ENCODE data around the gene RNF214.

DNA sequence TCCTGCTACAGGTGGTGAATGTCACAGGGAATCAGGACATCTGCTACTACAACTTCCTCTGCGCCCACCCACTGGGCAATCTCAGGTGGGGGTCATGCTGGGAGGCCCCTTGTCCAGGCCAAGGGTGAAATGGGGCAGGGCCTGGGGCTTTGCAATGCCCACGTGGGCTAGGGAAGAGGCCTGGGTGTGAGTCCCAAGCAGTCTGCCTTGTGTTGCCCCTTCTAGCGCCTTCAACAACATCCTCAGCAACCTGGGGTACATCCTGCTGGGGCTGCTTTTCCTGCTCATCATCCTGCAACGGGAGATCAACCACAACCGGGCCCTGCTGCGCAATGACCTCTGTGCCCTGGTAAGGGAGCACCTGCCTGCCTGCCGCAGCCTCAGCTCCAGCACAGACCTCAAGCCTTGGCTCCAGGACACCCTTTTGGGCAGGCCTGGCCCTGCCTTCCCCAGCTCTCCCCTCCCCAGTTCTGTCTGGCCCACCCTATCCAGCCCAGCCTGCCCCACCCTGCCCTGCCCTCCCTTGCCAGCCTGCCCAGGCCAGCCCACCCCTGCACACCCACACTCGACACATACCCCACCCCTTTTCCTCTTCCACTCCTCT lies 42.4 kb upstream of the RNF214 start:
- TF ChIP-seq, protein P1, sequence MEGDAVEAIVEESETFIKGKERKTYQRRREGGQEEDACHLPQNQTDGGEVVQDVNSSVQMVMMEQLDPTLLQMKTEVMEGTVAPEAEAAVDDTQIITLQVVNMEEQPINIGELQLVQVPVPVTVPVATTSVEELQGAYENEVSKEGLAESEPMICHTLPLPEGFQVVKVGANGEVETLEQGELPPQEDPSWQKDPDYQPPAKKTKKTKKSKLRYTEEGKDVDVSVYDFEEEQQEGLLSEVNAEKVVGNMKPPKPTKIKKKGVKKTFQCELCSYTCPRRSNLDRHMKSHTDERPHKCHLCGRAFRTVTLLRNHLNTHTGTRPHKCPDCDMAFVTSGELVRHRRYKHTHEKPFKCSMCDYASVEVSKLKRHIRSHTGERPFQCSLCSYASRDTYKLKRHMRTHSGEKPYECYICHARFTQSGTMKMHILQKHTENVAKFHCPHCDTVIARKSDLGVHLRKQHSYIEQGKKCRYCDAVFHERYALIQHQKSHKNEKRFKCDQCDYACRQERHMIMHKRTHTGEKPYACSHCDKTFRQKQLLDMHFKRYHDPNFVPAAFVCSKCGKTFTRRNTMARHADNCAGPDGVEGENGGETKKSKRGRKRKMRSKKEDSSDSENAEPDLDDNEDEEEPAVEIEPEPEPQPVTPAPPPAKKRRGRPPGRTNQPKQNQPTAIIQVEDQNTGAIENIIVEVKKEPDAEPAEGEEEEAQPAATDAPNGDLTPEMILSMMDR (IDR thresholded peaks at IDR 0.05; ENCODE audit: borderline replicate concordance, extremely low read depth, low read length, poor library complexity, severe bottlenecking) = no peak
- no peak for TF ChIP-seq EZH2 (IDR thresholded peaks at IDR 0.05; ENCODE audit: borderline replicate concordance, low read depth, low read length, severe bottlenecking)
